Tibial nerve (tissue), 4 donors: ENCODE measurements around the gene IQSEC1.

Experiments used
- CTCF ChIP-seq, 5 experiments: fragments of 200-600 bp in 3 of 5; fragments of 450-650 bp in 2 of 5; sonication (generic) in 3 of 5; IDR thresholded peaks; one replicate each; pipeline ENCODE4 v1.5.1; 2016 to 2019; ENCODE audit warnings: antibody characterized with exemption in 5 of 5, mild to moderate bottlenecking in 3 of 5, moderate library complexity in 2 of 5
- EP300 ChIP-seq, 2 donors: sonication (generic); formaldehyde crosslinking; IDR thresholded peaks; one replicate each; pipeline ENCODE4 v1.6.1; 2017; ENCODE audit warnings: antibody characterized with exemption in 2 of 2, mild to moderate bottlenecking in 1 of 2

- no peak for TF ChIP-seq EP300 (IDR thresholded peaks at IDR 0.05)
- TF ChIP-seq CTCF (IDR thresholded peaks at IDR 0.05) = no peak
Measured at GRCh38 chr3:12997387-12997786, 75.8 kb downstream of the IQSEC1 start.
